HEK293T (cell line): ENCODE data around the gene KCNA1.
A peak's percentile ranks its signal among the peaks of the same experiment; 100 is the strongest.

Experiments
- CTCF ChIA-PET: fragments of 350-600 bp; formaldehyde crosslinking; extraction: SDS; loops from one replicate; lab custom pipeline; 2021; ENCODE audit warnings: antibody characterized with exemption, inconsistent platforms; lab: Yijun Ruan, JAX
- POLR2A ChIA-PET: fragments of 350-600 bp; formaldehyde crosslinking; extraction: SDS; loops from one replicate; lab custom pipeline; 2020; ENCODE audit warnings: antibody characterized with exemption, inconsistent platforms; lab: Yijun Ruan, JAX
- DNase-seq: peaks from one replicate; pipeline ENCODE4 v3.0.0; 2012; ENCODE audit warnings: mixed read lengths; ENCODE audit errors: extremely low spot score
- ARNT ChIP-seq: fragments of 450-650 bp; IDR thresholded peaks from 2 replicates; pipeline ENCODE4 v1.6.1; 2017; ENCODE audit warnings: mild to moderate bottlenecking
- BHLHE40 ChIP-seq: fragments of 450-650 bp; IDR thresholded peaks from 2 replicates; pipeline ENCODE4 v1.6.1; 2016; ENCODE audit warnings: mild to moderate bottlenecking, moderate library complexity, borderline replicate concordance
- CTBP1 ChIP-seq: fragments of 450-650 bp; IDR thresholded peaks from 2 replicates; pipeline ENCODE4 v1.6.1; 2016; ENCODE audit warnings: borderline replicate concordance
- ELF4 ChIP-seq: fragments of 450-650 bp; IDR thresholded peaks from 2 replicates; pipeline ENCODE4 v1.6.1; 2017; ENCODE audit warnings: antibody characterized with exemption
- FOXA1 ChIP-seq: fragments of 450-650 bp; IDR thresholded peaks from 2 replicates; pipeline ENCODE4 v1.6.1; 2016; ENCODE audit warnings: mild to moderate bottlenecking
- FOXK2 ChIP-seq: fragments of 450-650 bp; IDR thresholded peaks from 2 replicates; pipeline ENCODE4 v1.6.1; 2016; ENCODE audit warnings: mild to moderate bottlenecking
- FOXM1 ChIP-seq: fragments of 450-650 bp; IDR thresholded peaks from 2 replicates; pipeline ENCODE4 v1.6.1; 2017; ENCODE audit warnings: mild to moderate bottlenecking, borderline replicate concordance
- HDGF ChIP-seq: fragments of 450-650 bp; IDR thresholded peaks from 2 replicates; pipeline ENCODE4 v1.6.1; 2017; ENCODE audit warnings: antibody characterized with exemption, borderline replicate concordance
- L3MBTL2 ChIP-seq: fragments of 450-650 bp; conservative IDR thresholded peaks from 2 replicates; pipeline ENCODE4 v1.6.1; 2016; ENCODE audit warnings: mild to moderate bottlenecking
- LEF1 ChIP-seq: fragments of 450-650 bp; IDR thresholded peaks from 2 replicates; pipeline ENCODE4 v1.6.1; 2017; ENCODE audit warnings: mild to moderate bottlenecking, borderline replicate concordance
- NFRKB ChIP-seq: fragments of 450-650 bp; IDR thresholded peaks from 2 replicates; pipeline ENCODE4 v1.6.1; 2016; ENCODE audit warnings: mild to moderate bottlenecking, moderate library complexity
- SP1 ChIP-seq: fragments of 450-650 bp; IDR thresholded peaks from 2 replicates; pipeline ENCODE4 v1.6.1; 2017
- SUZ12 ChIP-seq: fragments of 450-650 bp; IDR thresholded peaks from 2 replicates; pipeline ENCODE4 v1.6.1; 2016; ENCODE audit warnings: mild to moderate bottlenecking
- TARDBP ChIP-seq: fragments of 450-650 bp; IDR thresholded peaks from 2 replicates; pipeline ENCODE4 v1.6.1; 2016
- ZNF384 ChIP-seq: fragments of 450-650 bp; IDR thresholded peaks from 2 replicates; pipeline ENCODE4 v1.6.1; 2016
- TF ChIP-seq, protein P1 (sequence below): fragments of 450-650 bp; IDR thresholded peaks from 2 replicates; pipeline ENCODE4 v1.6.1; 2016

Gene KCNA1

DNA sequence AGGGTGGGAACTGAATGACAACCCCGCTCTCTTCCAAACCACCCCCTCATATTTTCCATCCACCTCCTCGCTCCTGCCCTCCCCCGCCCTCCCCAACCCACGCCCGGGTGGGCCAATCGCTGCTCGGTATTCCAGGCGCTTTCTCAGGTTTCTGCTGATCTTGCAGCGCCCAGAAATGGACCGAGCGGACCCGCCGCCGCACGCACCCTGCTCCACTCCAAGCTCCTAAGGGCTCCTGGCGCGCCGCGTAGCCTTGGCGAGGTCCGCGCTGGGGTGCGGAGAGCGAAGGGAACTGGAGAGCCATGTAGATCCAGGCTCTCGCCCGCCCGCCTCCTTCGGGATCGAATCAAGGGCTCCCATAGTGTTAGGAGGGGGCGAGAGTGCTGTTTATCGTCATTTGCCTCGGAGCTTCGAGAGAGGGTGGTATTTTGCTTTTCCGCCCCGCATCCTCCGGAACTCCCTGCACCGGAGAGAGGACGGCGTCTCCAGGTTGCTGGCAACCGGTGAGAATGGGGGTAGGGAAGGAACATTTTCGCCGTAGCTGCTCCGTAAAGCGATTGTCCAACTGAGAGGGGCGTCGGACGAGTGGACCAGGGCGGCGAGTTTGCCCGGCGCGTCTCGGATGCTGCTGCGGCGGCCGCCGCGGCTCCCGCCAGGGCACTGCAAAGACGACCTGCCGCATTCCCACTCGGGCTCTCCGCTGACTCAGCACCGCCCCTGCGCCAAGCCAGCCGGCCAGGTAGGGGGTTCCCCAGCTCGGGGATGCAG lies at the start of gene KCNA1:
Gene KCNA1 (plus strand): TSS at position 172 of the 768 bp plus-strand sequence. CDS start 1,474 bp downstream, outside the sequence.
- CTCF ChIA-PET = interaction anchor here (1.2 to 2.9 kb wide), 3 partner anchors 13 to 55 kb away, joined by 5 to 11 read pairs (median 5); no protein-coding TSS in a partner anchor

DNA sequence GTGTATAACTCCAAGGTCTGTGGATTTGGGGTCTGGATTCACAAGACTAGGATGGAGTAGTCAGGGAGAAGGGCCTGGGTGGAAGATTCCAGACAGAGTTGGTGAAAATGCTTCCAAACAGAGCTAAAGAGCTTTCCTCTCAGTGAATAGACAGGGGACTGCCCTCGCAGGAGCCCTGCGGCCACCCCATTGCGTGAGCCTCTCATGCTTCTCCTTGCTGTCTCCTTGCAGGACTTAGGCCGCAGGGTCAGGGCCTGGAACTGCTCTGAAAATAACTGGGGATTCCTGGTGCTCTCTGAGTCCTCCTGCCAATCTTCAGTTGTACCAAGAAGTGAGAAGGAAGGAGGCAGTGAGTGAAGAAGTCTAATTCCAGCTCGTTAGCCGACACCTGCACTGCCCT lies 49.0 kb upstream of the KCNA1 start:
- CTCF ChIA-PET = interaction anchor here (0.8 kb wide), 1 partner anchor 11 kb away, joined by 4 read pairs; no protein-coding TSS in a partner anchor

More for the DNA sequence above, at the start of gene KCNA1:
- DNase-seq = peak; percentile 38
- POLR2A ChIA-PET = no interaction called here
- no peak for TF ChIP-seq ELF4
- TF ChIP-seq, protein P1, sequence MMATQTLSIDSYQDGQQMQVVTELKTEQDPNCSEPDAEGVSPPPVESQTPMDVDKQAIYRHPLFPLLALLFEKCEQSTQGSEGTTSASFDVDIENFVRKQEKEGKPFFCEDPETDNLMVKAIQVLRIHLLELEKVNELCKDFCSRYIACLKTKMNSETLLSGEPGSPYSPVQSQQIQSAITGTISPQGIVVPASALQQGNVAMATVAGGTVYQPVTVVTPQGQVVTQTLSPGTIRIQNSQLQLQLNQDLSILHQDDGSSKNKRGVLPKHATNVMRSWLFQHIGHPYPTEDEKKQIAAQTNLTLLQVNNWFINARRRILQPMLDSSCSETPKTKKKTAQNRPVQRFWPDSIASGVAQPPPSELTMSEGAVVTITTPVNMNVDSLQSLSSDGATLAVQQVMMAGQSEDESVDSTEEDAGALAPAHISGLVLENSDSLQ = no peak
- TF ChIP-seq ZNF384 = no peak
- no peak for TF ChIP-seq TARDBP
- no peak for TF ChIP-seq SP1
- no peak for TF ChIP-seq BHLHE40
- no peak for TF ChIP-seq FOXK2
- no peak for TF ChIP-seq LEF1
- no peak for TF ChIP-seq HDGF
- TF ChIP-seq FOXM1 = no peak
- no peak for TF ChIP-seq NFRKB
- TF ChIP-seq FOXA1 = no peak
- no peak for TF ChIP-seq CTBP1
- no peak for TF ChIP-seq L3MBTL2
- TF ChIP-seq SUZ12 = no peak
- TF ChIP-seq ARNT = no peak

DNA sequence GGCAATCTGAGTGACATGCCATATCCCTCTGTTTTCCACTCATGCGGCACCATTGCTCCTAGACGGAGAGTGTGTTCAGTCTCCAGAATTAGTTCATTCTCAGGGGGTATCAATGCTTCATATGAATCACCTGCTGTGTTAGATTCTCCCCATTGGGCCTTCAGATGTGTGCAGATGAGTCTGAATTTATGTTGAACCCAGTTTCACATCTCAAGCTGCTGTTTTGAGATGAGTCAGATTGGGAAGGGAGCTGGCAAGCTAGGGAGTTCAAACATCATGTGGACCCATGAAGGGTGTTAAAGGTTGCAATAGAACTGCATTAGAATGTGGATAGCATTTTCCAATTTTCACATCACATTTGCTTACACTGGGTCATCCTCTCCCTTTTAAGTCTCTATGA lies 46.9 kb upstream of the KCNA1 start:
- POLR2A ChIA-PET = no interaction called here
- no peak for DNase-seq
- CTCF ChIA-PET = interaction anchor here (0.6 to 1.4 kb wide), 2 partner anchors 34 to 222 kb away, joined by 4 to 5 read pairs; no protein-coding TSS in a partner anchor
- no peak for TF ChIP-seq CTBP1
- no peak for TF ChIP-seq SP1
- no peak for TF ChIP-seq FOXK2
- TF ChIP-seq TARDBP = no peak
- no peak for TF ChIP-seq ARNT
- no peak for TF ChIP-seq ELF4
- TF ChIP-seq FOXA1 = no peak

More for the DNA sequence above, 49.0 kb upstream of the KCNA1 start:
- POLR2A ChIA-PET = no interaction called here
- DNase-seq = no peak
- TF ChIP-seq SP1 (no peak), TARDBP (no peak), CTBP1 (no peak), ARNT (no peak), FOXM1 (no peak), SUZ12 (no peak), ELF4 (no peak), FOXK2 (no peak), ZNF384 (no peak), L3MBTL2 (no peak), FOXA1 (no peak), NFRKB (no peak), LEF1 (no peak), BHLHE40 (no peak), HDGF (no peak)
- TF ChIP-seq, protein P1 = no peak

DNA sequence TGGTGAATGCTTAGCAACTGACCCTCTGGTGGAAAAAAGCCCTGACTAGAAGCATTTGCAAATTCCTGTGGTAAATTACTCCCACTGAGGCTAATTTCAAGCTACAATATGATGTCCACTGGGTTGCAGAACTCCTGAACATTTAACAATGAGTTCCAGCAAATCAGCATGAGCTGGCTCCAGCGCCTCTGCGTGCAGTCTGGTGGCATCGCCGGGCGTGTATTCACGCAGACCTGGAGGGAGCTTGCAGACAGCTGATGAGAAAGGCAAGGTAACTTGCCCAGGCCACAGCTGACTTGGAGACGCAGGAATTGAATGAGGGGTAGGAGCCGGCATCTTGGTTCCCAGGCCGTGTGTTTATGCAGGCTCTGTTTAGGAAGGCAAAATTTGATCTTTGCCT lies 45.1 kb upstream of the KCNA1 start:
- CTCF ChIA-PET = no interaction called here
- POLR2A ChIA-PET = no interaction called here
- no peak for TF ChIP-seq BHLHE40
- TF ChIP-seq FOXA1 = no peak
- no peak for TF ChIP-seq L3MBTL2
- TF ChIP-seq, protein P1 = no peak
- no peak for TF ChIP-seq ELF4
- no peak for TF ChIP-seq CTBP1
- DNase-seq = no peak

DNA sequence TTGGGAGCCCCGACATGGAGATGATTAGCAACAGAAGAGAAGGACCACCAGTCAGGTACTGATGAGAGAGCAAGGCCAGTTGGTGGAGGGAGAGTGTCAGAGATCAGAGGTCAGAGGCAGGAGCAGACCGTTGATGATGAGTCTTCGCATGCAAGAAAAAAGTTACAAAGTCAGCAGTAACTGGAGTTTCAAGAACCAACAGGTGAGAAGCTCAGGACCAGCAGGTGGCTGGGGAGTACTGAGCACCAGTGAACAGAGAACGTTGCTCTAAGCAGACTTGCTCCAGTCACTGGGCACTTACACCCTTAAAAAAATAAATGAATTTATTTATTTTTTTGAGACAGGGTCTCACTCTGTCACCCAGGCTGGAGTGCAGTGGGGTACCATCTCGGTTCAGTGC lies 44.5 kb upstream of the KCNA1 start:
- ChIA-PET POLR2A (no interaction called here), CTCF (interaction anchor here (1.2 kb wide), 1 partner anchor 8 kb away, joined by 8 read pairs; no protein-coding TSS in a partner anchor)
- no peak for TF ChIP-seq LEF1
- no peak for TF ChIP-seq BHLHE40
- no peak for TF ChIP-seq ARNT
- no peak for TF ChIP-seq L3MBTL2
- no peak for TF ChIP-seq ZNF384
- TF ChIP-seq TARDBP = no peak
- TF ChIP-seq FOXK2 = no peak
- TF ChIP-seq ELF4 = no peak
- no peak for TF ChIP-seq HDGF
- no peak for DNase-seq

DNA sequence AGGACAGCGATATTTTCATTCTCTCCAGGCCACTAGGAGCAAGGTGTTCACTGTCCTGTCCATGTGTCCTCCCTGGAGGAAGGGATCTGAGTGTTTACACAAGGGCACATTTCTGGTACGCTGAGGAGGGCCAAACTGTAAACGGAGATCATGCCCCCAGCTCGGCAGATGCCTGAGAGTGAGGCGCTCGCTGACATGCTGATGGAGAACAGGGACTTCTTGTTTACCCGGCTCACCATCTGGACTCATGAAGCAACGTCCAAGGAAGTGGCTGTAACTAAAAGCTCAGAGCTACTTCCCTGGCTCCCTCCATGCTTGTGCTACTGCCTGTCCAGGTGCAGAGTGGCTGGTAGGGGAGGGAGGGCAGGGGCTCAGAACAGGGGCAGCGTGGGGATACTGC lies 43.4 kb upstream of the KCNA1 start:
- TF ChIP-seq SP1 (no peak), CTBP1 (no peak), NFRKB (no peak), ARNT (no peak), FOXM1 (no peak), FOXK2 (no peak), L3MBTL2 (no peak), FOXA1 (no peak), BHLHE40 (no peak)
- TF ChIP-seq, protein P1 = no peak
- no peak for DNase-seq
- ChIA-PET CTCF (interaction anchor here (0.6 to 1.2 kb wide), 3 partner anchors 9 to 135 kb away, joined by 3 to 8 read pairs (median 3); no protein-coding TSS in a partner anchor), POLR2A (interaction anchor here (0.6 kb wide), 1 partner anchor 101 kb away, joined by 3 read pairs; no protein-coding TSS in a partner anchor)
